Suprapubic skin (tissue), 4 donors: Measurements from ENCODE around the gene COA8. TPM values are rescaled to one million over a fixed set of nuclear protein-coding genes. Genes with fewer than 3 reads are reported as not detected.

Source experiments
- DNase-seq, 2 donors: peaks; one replicate each; pipeline ENCODE4 v3.0.0-alpha.2; 2019; ENCODE audit warnings: low spot score in 2 of 2
- H3K27ac ChIP-seq: fragments of 200-600 bp; sonication (generic); one replicate; pipeline ENCODE4 v1.5.1; 2019
- H3K27me3 ChIP-seq: fragments of 200-600 bp; sonication (generic); one replicate; pipeline ENCODE4 v1.5.1; 2019
- H3K36me3 ChIP-seq: fragments of 200-600 bp; sonication (generic); one replicate; pipeline ENCODE4 v1.5.1; 2019
- H3K4me1 ChIP-seq: fragments of 200-600 bp; sonication (generic); one replicate; pipeline ENCODE4 v1.5.1; 2019
- H3K4me3 ChIP-seq: fragments of 200-600 bp; sonication (generic); one replicate; pipeline ENCODE4 v1.5.1; 2019; ENCODE audit warnings: mild to moderate bottlenecking
- H3K9me3 ChIP-seq: fragments of 200-600 bp; sonication (generic); one replicate; pipeline ENCODE4 v1.5.1; 2019
- EP300 ChIP-seq: sonication (generic); formaldehyde crosslinking; IDR thresholded peaks from one replicate; pipeline ENCODE4 v1.6.1; 2017; ENCODE audit warnings: antibody characterized with exemption
- POLR2A ChIP-seq, 2 donors: fragments of 450-650 bp; IDR thresholded peaks; one replicate each; pipeline ENCODE4 v1.6.1; 2017; ENCODE audit warnings: antibody characterized with exemption in 2 of 2, mild to moderate bottlenecking in 2 of 2, moderate library complexity in 2 of 2
- POLR2AphosphoS5 ChIP-seq, 3 donors: sonication (generic); formaldehyde crosslinking; IDR thresholded peaks; one replicate each; pipeline ENCODE4 v1.6.1; 2017; ENCODE audit warnings: antibody characterized with exemption in 3 of 3
- WGBS: methylation state at CpG from one replicate; pipeline ENCODE4 v1.1.5; 2018; 5-methylcytosine and 5-hydroxymethylcytosine counted together
- total RNA-seq, 4 donors: library from RNA; depleted of rRNA; stranded (reverse); fragments of >200 nt; gene quantifications; one replicate each; pipeline ENCODE4 v1.1.0, GENCODE V29; 2016
- TF ChIP-seq, protein P1 (sequence below), 2 donors: fragments of 200-600 bp in 1 of 2; fragments of 450-650 bp in 1 of 2; sonication (generic) in 1 of 2; IDR thresholded peaks; one replicate each; pipeline ENCODE4 v1.5.1; 2016 to 2019; ENCODE audit warnings: antibody characterized with exemption in 2 of 2, mild to moderate bottlenecking in 1 of 2, moderate library complexity in 1 of 2

The COA8 gene
- total RNA-seq, 4 donors from 2014 or later, result 17.1 to 30.3 (median 21.9) TPM

DNA sequence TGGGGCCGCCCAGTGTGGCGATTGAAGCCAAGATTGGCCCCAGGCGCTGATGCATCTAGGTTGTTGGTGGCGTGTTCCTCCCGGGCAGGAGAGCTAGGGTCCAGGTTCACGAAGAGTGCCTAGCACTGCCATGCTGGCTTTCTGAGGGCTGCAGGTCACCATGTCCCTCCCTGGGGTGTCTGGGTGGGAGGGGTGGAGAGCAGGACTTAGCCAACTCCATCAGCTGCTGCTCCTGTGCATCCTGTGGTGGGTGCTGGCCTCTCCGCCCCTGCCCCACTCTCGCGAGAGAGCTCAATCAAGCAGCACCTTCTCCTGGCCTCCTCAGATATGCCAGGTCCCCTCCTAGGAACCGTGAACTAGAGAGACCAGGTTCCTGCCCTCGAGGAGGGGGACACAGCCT, 31.9 kb upstream of the COA8 start:
- TF ChIP-seq POLR2A (IDR thresholded peaks at IDR 0.05), result no peak
- TF ChIP-seq POLR2AphosphoS5 (IDR thresholded peaks at IDR 0.05), result no peak
- no peak for TF ChIP-seq EP300
- TF ChIP-seq, protein P1, sequence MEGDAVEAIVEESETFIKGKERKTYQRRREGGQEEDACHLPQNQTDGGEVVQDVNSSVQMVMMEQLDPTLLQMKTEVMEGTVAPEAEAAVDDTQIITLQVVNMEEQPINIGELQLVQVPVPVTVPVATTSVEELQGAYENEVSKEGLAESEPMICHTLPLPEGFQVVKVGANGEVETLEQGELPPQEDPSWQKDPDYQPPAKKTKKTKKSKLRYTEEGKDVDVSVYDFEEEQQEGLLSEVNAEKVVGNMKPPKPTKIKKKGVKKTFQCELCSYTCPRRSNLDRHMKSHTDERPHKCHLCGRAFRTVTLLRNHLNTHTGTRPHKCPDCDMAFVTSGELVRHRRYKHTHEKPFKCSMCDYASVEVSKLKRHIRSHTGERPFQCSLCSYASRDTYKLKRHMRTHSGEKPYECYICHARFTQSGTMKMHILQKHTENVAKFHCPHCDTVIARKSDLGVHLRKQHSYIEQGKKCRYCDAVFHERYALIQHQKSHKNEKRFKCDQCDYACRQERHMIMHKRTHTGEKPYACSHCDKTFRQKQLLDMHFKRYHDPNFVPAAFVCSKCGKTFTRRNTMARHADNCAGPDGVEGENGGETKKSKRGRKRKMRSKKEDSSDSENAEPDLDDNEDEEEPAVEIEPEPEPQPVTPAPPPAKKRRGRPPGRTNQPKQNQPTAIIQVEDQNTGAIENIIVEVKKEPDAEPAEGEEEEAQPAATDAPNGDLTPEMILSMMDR (IDR thresholded peaks at IDR 0.05), result no peak
- Histone ChIP-seq H3K27me3 (no peaks in the 10 kb centered on the region), H3K27ac (no peak overlapping the region), H3K36me3 (peaks cover 41% of the 10 kb centered on the region), H3K4me3 (no peak overlapping the region), H3K9me3 (no peaks in the 10 kb centered on the region), H3K4me1 (peaks cover 49% of the 10 kb centered on the region)
- DNase-seq, result no peak
- 85% methylated on average over 4 of the region's 11 CpGs for WGBS

DNA sequence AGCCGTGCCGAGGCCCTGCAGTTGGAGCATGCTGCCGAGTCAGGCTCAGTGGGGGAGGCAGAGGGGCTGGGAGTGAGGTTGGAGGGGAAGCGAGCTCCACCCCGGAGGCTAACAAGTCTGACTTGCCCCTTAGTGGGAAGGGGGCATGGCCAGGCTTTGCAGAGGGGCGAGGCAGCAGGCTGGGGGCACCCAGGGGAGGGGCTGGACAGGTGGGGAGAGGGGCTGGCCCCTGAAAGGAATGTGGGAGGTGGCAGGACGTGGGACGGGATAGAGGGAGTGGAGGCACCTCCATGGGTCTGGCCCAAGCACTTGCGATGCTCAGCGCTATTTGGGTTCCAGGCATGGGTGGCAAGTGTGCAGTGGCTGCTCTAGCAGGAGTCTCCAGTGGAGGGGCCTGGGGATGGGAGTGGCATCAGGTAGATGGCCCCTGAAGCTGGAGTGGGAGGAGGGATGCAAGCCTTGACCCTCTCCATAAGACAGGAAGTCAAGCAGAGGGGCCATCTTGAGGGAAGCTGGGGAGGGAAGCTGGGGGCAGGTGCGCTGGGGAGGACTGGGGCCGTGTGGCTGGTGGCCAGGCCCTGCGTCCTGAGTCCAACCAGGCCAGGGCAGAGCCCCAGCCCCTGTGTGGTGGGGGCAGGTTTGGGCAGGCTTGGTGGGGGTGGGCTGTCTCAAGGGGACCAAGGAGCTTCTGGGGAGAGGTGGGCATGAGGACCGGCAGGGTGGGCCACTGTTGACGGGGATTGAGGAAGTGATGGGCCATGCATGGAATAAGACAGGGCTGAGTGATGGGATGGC, 31.1 kb upstream of the COA8 start:
- peaks cover 45% of the 10 kb centered on the region for H3K4me1 ChIP-seq
- TF ChIP-seq, protein P1 (IDR thresholded peaks at IDR 0.05), result no peak
- TF ChIP-seq EP300 (no peak), POLR2AphosphoS5 (IDR thresholded peaks at IDR 0.05) (no peak), POLR2A (IDR thresholded peaks at IDR 0.05) (no peak)
- WGBS, result 83% methylated on average over 15 of the region's 15 CpGs
- peaks cover 41% of the 10 kb centered on the region for H3K36me3 ChIP-seq
- H3K9me3 ChIP-seq, result no peaks in the 10 kb centered on the region
- DNase-seq, result no peak
- H3K4me3 ChIP-seq, result no peak overlapping the region
- H3K27ac ChIP-seq, result no peak overlapping the region
- H3K27me3 ChIP-seq, result no peaks in the 10 kb centered on the region

DNA sequence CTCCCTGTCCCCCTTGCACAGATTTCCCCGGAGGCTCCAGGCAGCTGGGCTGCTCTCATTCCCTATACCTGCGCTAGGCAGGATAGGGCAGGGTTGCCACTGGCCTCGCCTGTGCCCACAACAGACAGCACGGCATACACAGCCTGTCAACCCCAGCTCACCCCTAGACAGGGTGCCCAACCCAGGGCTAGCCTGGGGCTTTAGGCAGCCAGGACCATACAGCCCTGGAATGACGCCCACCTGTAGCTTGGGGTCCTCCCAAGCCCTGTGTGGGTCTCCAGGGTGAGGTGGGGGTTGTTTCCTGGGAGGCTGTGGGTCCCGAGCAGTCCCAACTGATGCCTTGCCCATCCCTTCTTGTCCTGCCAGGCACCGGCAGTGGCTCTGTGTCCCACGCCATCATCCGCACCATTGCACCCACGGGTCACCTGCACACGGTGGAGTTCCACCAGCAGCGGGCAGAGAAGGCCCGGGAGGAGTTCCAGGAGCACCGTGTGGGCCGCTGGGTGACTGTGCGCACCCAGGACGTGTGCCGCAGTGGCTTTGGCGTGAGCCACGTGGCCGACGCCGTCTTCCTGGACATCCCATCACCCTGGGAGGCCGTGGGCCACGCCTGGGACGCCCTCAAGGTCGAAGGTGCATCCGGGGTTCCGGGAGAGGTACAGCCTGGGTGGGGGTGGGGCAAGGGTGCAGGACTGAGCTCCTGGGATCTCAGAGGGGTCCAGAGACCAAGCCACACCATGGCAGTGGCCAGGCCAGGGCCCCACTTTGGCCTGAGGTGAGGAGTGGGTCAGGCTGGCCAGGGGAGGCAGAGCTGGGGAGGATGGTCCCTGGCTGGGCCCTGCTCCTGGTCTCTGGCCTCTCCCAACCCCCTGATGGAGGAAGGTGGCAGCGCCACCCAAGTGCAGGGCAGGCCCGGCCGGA, 30.3 kb upstream of the COA8 start:
- H3K36me3 ChIP-seq, result peaks cover 41% of the 10 kb centered on the region
- 87% methylated on average over 7 of the region's 32 CpGs for WGBS
- H3K9me3 ChIP-seq, result no peaks in the 10 kb centered on the region
- no peak for DNase-seq
- no peaks in the 10 kb centered on the region for H3K27me3 ChIP-seq
- no peak for TF ChIP-seq POLR2AphosphoS5 (IDR thresholded peaks at IDR 0.05)
- TF ChIP-seq EP300, result no peak
- TF ChIP-seq POLR2A (IDR thresholded peaks at IDR 0.05), result no peak
- TF ChIP-seq, protein P1 (IDR thresholded peaks at IDR 0.05), result no peak
- no peak overlapping the region for H3K27ac ChIP-seq
- H3K4me1 ChIP-seq, result peaks cover 37% of the 10 kb centered on the region
- no peak overlapping the region for H3K4me3 ChIP-seq

DNA sequence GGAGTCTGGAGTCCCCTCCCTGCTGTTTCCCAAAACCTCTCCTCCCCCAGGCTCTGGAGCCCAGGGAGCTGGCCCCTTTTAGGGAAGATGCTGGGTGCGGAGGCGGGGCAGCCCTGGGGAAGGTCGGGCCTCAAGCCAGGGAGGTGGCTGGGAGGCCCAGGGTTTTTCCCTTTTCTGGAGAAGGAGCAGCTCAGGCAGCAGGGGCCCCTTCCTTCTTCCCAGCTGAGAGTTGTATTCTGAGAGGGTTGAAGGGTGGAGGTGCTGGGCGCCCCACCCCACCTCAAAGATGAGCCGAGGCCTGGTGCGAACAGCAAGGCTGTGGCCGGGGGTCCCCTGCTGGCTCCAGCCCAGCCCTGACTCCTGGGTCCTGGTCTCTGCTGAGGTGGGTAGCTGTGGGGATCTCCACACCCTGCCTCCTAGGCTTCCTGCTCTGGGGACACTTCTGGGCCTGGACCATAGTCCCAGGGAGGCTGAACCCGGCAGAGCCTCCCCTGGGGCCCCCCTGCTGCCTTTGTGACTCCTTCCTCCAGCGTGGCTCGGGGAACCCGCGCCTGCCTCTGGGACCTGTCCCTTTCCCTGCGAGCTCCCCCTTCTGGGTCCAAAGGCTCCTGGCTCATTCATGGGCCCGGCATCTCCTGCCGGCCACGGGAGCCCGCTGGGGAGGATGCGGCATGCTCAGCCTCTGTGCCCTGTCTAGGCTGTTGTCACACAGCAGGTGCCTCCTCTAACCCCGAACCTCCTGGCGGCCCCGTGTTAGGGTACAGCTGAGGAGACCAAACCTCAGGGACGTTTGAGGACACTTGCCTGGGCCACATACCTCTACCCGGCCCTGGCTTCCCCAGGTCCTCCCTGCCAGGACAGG, 29.4 kb upstream of the COA8 start:
- WGBS, result 78% methylated on average over 8 of the region's 23 CpGs
- no peak overlapping the region for H3K4me3 ChIP-seq

More for the DNA sequence above, 29.4 kb upstream of the COA8 start:
- Histone ChIP-seq H3K36me3 (peaks cover 41% of the 10 kb centered on the region), H3K9me3 (no peaks in the 10 kb centered on the region), H3K27ac (no peak overlapping the region), H3K27me3 (no peaks in the 10 kb centered on the region), H3K4me1 (peaks cover 32% of the 10 kb centered on the region)
- TF ChIP-seq, protein P1 (IDR thresholded peaks at IDR 0.05), result no peak
- DNase-seq, result no peak
